ENCODE results near the gene OSGIN1. TPM values are rescaled to one million over a fixed set of nuclear protein-coding genes. Genes with fewer than 3 reads are reported as not detected.

OSGIN1 gene
- total RNA-seq, 1 donor from 2014 or later: not detected

DNA sequence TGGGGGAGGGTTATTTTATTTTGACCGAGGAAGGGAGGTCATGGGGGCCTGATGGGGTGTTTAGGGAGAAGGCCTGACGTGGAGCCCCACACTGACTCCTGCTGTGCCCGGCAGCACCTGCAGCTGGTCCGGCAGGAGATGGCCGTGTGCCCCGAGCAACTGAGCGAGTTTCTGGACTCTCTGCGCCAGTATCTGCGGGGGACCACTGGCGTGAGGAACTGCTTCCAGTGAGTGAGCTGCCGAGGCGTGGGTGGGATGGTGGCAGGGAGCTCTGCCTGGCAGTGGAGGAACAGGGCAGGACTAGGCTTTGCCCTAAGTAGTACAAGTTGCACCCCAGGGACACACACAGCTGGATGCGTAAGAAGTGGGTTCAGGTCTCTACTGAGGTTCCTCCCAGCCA lies 45.1 kb downstream of the OSGIN1 start:
- no peak for DNase-seq (ENCODE audit: low spot score)

DNA sequence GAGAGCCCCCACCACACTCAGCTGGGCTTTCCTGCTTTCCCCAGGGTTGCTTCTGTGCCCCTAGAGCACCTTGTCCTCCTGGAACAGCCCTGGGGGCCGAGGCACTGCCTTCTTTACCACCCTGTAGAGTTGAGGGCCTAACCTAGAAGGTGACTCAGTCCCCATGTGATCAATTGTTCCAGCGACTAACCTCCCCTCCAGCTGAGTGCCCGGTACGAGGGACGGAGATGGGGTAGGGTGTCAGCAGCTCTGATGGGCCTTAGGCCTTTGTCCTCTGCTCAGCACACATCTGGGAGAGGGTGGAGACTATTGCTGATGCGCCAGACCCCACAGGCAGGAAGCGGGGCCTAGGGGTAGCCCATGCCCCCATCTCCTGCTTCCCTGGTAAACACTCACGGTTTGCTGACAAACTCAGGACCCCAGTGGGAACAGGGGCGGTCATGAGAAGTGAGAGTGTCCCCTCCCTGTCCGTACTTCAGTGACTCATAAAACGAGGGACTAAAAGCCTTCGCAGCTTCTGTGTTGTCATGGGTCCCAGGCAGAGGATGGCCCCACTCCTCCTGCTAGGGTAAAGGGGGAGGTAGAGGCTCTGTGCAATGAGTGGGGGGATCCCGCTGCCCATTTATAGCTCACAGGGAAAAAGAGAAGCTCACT lies 48.1 kb downstream of the OSGIN1 start:
- no peak for DNase-seq (ENCODE audit: low spot score)

DNA sequence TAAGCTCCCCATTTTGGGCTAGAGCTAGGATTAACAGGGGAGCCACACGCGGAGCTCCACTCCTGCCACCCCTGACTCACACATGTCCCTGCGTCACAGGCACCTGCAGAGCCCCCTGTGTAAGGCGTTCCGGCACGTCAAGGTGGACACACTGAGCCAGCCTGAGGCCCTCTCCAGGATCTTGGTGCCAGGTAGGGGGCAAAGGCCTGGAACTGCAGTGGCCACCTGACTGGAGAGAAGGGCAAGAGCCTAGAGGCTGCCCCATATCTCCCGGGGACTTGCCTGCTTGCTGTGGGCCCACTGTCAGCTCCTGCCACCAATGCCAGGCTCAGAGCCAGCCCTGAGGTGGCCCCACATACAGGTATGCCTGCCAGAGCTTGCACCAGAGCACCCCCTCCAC lies 48.7 kb downstream of the OSGIN1 start:
- no peak for DNase-seq (ENCODE audit: low spot score)

DNA sequence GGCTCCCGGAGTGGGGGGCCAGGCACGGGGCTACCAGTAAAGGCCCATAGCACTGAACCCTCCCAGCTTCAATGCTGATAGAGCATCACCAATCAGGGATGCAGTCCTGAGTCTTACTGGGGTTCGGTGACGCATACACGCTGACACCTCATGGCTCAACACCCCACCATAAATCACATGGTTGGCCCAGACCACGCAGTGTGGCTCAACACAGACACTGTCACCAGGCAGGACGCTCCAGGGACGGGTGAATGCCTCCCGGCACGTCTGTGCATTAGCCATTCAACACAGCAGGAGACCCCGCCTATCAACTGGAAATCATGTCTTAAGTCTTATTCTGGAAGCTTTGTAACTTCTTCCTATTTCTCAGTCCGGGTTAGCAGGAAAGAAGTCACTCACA lies 50.0 kb downstream of the OSGIN1 start:
- DNase-seq (ENCODE audit: low spot score): no peak

DNA sequence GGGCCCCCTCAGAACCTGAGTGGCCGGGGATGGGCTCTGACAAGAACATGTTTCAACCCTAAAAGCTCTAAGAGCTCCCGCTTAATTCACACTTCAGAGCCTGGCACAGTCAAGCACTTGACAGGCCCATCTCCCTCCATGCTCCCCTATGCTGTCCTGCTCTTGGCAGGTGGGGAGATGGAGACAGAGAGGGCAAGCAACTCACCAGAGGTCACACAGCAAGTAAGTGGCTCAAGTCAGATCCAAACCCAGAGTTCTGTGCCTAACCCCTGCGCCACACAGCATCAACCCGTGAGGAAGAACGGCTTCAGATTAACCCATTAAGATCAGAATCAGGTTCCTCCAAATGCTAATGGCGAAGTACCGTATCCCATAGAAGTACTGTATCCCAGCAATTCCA lies 51.4 kb downstream of the OSGIN1 start:
- no peak for DNase-seq (ENCODE audit: low spot score)

DNA sequence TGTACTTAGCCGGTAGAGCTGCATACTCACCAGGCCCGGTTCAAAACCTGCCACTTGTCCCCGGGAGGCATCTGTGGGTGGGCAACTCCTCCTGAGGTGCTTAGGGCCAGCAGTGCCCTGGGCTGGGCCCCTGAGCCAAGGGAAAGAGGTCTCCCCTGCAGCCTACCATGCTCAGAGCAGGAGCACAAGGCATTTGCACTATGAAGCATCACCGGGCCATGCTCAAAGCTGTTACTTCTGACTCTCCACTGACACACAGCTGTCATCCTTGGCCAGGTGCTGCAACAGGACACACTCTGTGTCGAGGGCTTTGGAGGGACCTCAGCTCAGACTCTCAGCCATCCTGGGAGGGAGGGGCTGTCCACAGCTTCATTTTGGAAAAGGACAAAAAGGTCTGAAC lies 52.4 kb downstream of the OSGIN1 start:
- no peak for DNase-seq (ENCODE audit: low spot score)

DNA sequence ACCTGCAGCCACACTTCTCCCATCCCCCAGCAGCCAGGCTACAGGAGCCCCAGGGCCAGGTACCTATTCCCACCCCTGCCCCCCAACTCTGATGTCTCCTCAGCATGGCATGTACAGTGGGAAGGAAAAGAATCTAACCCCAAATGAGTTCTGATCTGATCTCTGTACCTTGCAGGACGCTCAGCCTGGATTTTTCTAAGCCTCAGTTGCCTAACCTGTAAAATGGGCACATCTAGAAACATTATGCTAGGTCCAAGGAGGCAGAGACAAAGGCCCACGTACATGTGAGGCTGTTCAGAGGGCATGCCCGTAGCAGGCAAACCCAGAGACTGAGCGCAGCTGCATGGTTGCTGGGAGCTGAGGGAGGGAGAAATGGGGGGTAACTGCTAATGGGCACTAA lies 54.5 kb downstream of the OSGIN1 start:
- no peak for DNase-seq (ENCODE audit: low spot score)

DNA sequence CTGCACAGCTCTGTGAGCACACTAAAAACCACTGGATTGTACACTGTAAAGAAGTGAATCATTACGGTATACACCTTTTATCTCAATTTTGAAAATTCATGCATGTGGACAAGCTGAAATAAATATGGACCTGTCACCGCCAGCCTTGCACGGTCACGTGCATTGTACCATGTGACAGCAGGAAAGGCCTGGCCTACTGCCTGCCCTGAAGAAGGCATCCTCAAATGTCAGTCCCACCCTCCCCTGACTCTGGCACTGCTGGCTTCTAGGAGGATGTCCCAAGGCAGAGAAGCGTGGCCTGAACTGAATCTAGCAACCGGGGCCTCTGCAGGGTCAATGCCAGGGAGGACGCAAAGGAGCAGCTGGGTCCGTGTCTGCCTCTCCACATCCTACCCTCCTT lies 54.9 kb downstream of the OSGIN1 start:
- DNase-seq (ENCODE audit: low spot score): no peak

DNA sequence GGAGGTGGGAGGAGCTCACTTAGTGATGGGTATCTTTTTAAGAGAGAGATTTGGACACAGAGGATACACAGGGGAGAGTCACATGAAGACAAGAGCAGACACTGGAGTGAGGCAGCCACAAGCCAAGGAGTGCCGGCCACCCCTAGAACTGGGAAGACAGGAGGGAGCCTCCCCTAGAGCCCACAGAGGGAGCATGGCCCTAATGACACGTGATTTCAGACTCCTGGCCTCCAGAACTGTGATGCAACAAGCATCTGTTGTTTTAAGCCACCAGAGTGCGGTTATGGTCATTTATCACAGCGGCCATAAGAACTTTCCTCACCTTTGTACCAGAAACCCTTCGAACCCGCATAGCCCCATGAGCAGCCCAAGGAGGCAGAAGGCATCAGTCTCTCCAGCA lies 56.2 kb downstream of the OSGIN1 start:
- no peak for DNase-seq (ENCODE audit: low spot score)

DNA sequence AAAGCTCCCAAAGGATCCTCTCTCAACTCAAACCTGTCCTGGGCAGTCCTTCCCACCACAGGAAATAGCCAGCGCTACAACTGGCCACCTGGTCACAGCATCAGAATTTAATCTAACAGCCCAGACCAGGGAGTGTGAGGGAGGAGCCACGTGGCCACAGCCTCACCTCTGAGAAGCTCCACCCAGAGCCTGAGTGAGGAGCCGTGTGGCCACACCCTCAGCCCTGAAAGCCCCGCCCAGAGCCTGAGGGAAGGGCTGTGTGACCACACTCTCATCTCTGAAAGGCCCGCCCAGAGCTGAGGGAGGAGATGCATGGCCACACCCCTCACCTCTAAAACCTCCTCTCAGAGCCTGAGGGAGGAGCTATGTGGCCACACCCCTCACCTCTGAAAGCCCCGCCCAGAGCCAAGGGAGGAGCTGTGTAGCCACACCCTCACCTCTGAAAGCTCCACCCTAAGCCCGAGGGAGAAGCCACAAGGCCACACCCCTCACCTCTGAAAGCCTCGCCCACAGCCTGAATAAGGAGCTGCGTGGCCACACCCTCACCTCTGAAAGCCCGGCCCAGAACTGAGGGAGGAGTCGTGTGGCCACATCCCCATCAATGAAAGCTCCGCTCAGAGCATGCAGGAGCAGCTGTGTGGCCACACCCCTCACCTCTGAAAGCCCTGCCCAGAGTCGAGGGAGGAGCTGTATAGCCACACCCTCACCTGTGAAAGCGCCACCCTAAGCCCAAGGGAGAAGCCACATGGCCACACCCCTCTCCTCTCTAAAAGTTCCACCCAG lies 60.9 kb downstream of the OSGIN1 start:
- no peak for DNase-seq (ENCODE audit: low spot score)

DNA sequence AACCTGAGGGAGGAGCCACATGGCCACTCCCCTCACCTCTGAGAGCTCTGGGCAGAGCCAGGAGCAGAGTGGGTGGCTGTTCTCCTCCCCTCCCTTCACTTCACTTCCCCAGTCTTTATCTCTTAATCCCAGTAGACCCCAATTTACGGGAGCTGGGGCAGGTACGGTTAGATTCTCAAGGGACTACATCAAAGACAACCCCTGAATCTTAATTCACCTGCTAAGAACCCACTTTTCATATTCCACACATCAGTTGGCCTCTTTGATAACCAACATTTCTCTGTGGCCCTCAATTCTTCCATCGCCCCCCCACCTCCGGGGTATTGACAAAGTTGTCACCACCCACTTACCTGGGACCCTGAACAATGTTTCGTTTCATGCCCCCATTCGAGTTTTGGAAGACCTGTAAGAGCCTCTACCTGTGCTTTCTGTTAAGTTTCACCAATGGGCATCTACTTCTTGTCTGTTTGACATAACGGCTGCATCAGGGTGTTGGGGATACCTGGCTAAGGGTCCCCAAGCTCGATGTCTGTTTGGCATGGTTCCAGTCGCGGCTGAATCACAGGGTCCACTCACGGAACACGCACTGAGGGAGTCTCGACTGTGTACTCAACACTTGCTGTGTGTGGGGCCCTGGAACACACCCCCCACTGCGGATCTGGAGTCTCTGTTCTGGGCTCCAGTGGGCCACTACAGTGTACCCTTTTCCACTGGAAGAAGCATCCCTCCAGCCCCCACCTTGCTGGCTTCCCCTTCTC lies 61.7 kb downstream of the OSGIN1 start:
- DNase-seq (ENCODE audit: low spot score): no peak

DNA sequence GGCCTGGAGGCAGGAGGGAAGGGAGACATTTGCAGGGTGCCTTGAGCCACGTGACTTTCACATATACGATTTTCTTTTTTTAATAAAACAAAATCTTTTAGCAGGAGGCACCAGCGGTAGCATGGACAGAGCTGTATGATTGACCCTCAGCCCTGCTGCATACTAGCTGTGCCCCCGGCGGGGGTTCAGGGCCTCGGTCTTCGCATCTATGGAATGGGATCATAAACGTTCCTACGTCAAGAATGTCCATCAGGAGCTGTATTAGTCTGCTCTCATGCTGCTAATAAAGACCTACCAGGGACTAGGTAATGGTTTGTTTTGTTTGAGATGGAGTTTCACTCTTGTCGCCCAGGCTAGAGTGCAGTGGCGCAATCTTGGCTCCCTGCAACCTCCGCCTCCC lies 62.4 kb downstream of the OSGIN1 start:
- no peak for DNase-seq (ENCODE audit: low spot score)

Other genes starting within 250 kb of the OSGIN1 start
- gene HSBP1, start 145.3 kb upstream of the OSGIN1 start, total RNA-seq (ENCODE audit: insufficient read depth, low replicate concordance): 13.5 TPM
- 7.0 TPM for gene MLYCD, start 54.1 kb upstream of the OSGIN1 start, total RNA-seq (ENCODE audit: insufficient read depth, low replicate concordance)
- gene NECAB2, start 15.0 kb downstream of the OSGIN1 start, total RNA-seq (ENCODE audit: insufficient read depth, low replicate concordance): 6.5 TPM
- not detected for gene SLC38A8, start 89.6 kb downstream of the OSGIN1 start, total RNA-seq (ENCODE audit: insufficient read depth, low replicate concordance)
- gene MBTPS1, start 163.7 kb downstream of the OSGIN1 start, total RNA-seq (ENCODE audit: insufficient read depth, low replicate concordance): 116 TPM
- 22.9 TPM for gene HSDL1, start 191.9 kb downstream of the OSGIN1 start, total RNA-seq (ENCODE audit: insufficient read depth, low replicate concordance)
- 1.7 TPM for gene DNAAF1, start 192.1 kb downstream of the OSGIN1 start, total RNA-seq (ENCODE audit: insufficient read depth, low replicate concordance)
- gene TAF1C, start 233.8 kb downstream of the OSGIN1 start, total RNA-seq (ENCODE audit: insufficient read depth, low replicate concordance): 9.4 TPM
- not detected for gene ADAD2, start 237.9 kb downstream of the OSGIN1 start, total RNA-seq (ENCODE audit: insufficient read depth, low replicate concordance)